ENCODE measurements around the gene CFAP70.
A peak's percentile ranks its signal among the peaks of the same experiment; 100 is the strongest.

Gene CFAP70

DNA sequence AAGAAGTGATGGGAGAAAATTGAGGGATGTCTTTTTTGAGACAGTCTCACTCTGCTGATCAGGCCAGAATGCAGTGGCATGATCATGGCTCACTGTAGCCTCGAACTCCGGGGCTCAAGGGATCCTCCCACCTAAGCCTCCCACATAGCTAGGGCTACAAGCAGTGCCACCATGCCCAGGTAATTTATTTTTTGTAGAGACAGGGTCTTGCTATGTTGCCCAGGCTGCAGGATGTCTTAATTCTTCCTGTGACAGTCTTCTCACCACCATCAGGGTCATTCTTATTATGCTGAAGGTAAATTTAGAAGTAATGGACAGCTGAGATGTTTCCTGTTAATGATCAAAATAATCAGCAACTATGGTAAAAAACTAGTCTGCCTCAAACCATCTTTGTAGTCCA lies 118.8 kb downstream of the CFAP70 start:
- H3K27ac ChIP-seq = no peak overlapping the region
- TF ChIP-seq, protein P1, sequence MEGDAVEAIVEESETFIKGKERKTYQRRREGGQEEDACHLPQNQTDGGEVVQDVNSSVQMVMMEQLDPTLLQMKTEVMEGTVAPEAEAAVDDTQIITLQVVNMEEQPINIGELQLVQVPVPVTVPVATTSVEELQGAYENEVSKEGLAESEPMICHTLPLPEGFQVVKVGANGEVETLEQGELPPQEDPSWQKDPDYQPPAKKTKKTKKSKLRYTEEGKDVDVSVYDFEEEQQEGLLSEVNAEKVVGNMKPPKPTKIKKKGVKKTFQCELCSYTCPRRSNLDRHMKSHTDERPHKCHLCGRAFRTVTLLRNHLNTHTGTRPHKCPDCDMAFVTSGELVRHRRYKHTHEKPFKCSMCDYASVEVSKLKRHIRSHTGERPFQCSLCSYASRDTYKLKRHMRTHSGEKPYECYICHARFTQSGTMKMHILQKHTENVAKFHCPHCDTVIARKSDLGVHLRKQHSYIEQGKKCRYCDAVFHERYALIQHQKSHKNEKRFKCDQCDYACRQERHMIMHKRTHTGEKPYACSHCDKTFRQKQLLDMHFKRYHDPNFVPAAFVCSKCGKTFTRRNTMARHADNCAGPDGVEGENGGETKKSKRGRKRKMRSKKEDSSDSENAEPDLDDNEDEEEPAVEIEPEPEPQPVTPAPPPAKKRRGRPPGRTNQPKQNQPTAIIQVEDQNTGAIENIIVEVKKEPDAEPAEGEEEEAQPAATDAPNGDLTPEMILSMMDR (conservative IDR thresholded peaks at IDR 0.05) = no peak

DNA sequence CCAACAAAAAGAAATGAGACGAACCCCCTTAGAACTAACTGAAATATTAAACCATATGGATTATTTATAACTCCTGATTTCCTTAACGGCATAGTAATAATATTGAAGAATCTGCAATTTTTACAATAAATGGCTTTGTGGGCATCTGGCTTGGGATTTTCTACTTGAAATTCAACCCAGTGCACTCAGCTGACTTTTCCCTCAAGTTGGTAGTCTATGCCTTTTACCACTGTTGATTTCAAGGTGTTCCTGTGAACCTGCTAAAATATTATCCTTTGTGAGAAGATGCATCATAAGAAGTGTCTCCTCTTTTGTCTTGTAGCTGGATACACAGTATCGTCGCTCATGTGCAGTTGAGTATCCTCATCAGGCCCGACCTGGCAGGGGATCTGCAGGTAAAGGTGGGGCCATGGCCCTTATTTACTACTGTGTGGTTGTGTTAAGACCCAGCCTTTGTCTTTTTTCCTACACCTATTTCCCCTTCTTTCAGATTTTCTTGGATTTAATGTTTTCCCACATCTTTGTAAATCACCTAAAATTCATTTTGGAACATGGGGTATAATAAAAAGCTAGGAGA lies 119.6 kb downstream of the CFAP70 start:
- TF ChIP-seq, protein P1 (conservative IDR thresholded peaks at IDR 0.05) = no peak
- H3K27ac ChIP-seq = no peak overlapping the region

DNA sequence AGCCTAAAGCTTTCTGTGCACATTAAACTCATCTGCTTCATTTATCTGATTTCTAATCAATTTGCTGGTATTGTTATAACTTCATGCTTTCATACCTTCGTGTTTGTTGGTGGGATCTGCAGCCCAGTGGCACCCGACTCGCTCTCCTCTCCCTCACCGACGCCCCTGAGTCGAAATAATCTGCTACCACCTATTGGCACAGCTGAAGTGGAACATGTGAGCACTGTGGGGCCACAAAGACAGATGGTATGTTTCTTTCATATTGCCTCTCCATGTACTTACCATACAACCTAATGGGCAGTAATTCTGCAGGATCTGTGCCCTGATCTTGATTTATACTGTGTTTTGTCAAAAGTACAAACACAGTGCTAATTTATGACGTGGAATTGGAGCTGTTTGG lies 124.0 kb downstream of the CFAP70 start:
- TF ChIP-seq, protein P1 (conservative IDR thresholded peaks at IDR 0.05) = no peak
- no peak overlapping the region for H3K27ac ChIP-seq

DNA sequence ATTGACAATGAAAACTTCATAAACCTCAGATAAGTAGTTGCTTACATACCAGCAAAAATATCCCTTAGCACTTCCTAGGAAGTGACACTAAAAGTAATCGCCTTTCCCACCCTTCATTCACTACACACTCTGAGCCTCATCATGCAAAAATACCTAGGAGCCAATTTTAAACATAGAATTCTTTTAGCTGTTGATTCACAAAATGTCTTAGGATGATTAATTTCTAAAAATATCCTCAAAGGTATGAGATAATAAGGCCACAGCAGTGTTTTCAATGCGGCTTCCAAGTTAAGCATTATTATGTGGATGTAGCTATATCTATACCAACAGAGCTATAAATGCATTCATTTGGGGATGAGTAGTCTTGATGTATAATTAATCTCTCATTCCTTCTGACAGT lies 124.8 kb downstream of the CFAP70 start:
- TF ChIP-seq, protein P1 (conservative IDR thresholded peaks at IDR 0.05) = no peak
- H3K27ac ChIP-seq = no peak overlapping the region

DNA sequence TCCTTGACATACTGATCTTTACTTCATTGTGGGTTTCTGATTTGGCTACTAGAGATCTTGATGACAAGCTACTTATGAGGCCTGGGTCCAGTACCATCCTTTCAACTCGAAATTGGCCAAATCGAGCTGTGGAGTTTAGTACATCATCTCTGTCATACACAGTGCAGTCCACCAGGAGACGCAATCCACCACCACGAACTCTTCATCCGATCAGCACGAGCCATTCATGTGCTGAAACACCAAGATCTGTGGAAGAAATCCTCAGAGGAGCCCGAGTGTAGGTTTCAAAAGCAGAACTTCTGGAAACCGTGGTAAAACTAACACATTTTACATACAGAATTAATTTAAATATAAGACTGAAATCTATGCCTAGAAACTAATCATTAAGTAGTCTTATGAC lies 125.8 kb downstream of the CFAP70 start:
- no peak overlapping the region for H3K27ac ChIP-seq
- TF ChIP-seq, protein P1 (conservative IDR thresholded peaks at IDR 0.05) = peak; percentile 18; the same call in 1 of the 2 replicates

DNA sequence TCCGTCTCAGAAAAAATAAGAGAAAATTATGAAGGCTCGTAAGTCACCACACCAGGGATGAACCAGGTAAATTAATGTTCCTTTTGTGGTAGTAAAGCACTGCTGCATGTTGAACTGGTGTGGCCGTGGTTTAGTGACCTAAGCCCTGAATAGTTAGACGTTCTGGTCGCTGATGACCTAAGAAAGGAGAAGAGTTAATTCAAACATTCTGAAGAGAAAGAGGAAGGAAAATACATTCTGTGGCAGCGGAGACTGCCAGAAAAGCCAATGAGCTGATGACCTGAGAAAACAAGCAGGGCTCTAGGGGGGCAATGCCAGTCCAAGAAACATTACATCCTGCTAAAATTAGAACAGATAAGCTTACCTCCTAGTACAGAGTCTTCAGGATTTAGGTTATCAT lies 129.1 kb downstream of the CFAP70 start:
- TF ChIP-seq, protein P1 (conservative IDR thresholded peaks at IDR 0.05) = no peak
- no peak overlapping the region for H3K27ac ChIP-seq

DNA sequence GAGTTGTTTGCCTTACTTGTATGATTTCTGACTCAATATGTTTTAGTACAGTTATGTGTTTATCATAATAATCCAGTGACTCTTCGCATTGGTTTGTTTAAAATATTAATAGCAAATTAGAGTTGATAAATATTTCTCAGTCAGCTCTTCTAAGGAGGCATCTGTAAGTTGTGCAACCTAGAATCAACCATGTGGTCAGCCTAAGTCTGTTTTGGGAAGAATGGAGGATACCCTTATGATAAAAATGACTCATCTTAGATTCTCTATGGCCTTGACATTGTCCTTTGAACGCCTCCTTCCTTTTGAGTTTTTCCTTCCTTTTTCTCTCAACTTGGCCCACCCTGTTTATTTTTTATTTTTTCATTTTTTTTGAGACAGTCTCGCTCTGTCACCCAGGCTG lies 130.4 kb downstream of the CFAP70 start:
- TF ChIP-seq, protein P1 (conservative IDR thresholded peaks at IDR 0.05) = no peak
- no peak overlapping the region for H3K27ac ChIP-seq
